ENCODE data around the gene MCMBP. TPM values are rescaled to one million over a fixed set of nuclear protein-coding genes. Genes with fewer than 3 reads are reported as not detected.

MCMBP gene
- total RNA-seq, 1 donor from 2014 or later = 53.0 TPM

- H3K9me3 ChIP-seq = no peaks in the 10 kb centered on the region
- intact Hi-C loops (cut with DNase I) = no loop called here
- H3K4me1 ChIP-seq = no peaks in the 10 kb centered on the region
- H3K27ac ChIP-seq = no peak overlapping the region
- no peak overlapping the region for H3K4me3 ChIP-seq
- no peaks in the 10 kb centered on the region for H3K27me3 ChIP-seq
- H3K36me3 ChIP-seq = no peaks in the 10 kb centered on the region
- no peak for TF ChIP-seq POLR2AphosphoS5 (IDR thresholded peaks at IDR 0.05; ENCODE audit: insufficient read depth in 1 of 2, low read depth in 1 of 2)
- TF ChIP-seq, protein P1, sequence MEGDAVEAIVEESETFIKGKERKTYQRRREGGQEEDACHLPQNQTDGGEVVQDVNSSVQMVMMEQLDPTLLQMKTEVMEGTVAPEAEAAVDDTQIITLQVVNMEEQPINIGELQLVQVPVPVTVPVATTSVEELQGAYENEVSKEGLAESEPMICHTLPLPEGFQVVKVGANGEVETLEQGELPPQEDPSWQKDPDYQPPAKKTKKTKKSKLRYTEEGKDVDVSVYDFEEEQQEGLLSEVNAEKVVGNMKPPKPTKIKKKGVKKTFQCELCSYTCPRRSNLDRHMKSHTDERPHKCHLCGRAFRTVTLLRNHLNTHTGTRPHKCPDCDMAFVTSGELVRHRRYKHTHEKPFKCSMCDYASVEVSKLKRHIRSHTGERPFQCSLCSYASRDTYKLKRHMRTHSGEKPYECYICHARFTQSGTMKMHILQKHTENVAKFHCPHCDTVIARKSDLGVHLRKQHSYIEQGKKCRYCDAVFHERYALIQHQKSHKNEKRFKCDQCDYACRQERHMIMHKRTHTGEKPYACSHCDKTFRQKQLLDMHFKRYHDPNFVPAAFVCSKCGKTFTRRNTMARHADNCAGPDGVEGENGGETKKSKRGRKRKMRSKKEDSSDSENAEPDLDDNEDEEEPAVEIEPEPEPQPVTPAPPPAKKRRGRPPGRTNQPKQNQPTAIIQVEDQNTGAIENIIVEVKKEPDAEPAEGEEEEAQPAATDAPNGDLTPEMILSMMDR (IDR thresholded peaks at IDR 0.05) = no peak
- TF ChIP-seq POLR2A (IDR thresholded peaks at IDR 0.05) = no peak
- DNase-seq (ENCODE audit: extremely low spot score in 2 of 2) = no peak
These were observed 60.0 kb downstream of the MCMBP start for GRCh38 chr10:119812684-119813083.

- no peak overlapping the region for H3K4me3 ChIP-seq
- no peaks in the 10 kb centered on the region for H3K27me3 ChIP-seq
- no peaks in the 10 kb centered on the region for H3K36me3 ChIP-seq
- no peak overlapping the region for H3K27ac ChIP-seq
- no peak for TF ChIP-seq POLR2A (IDR thresholded peaks at IDR 0.05)
- TF ChIP-seq, protein P1 (IDR thresholded peaks at IDR 0.05) = no peak
- DNase-seq (ENCODE audit: extremely low spot score in 2 of 2) = no peak
- no peaks in the 10 kb centered on the region for H3K4me1 ChIP-seq
- H3K9me3 ChIP-seq = no peaks in the 10 kb centered on the region
- intact Hi-C loops (cut with DNase I) = no loop called here
These were observed 61.5 kb downstream of the MCMBP start for GRCh38 chr10:119811122-119811521.

GRCh38 chr10:119807960-119808697, 64.5 kb downstream of the MCMBP start:
- TF ChIP-seq, protein P1 (IDR thresholded peaks at IDR 0.05) = no peak
- TF ChIP-seq POLR2AphosphoS5 (IDR thresholded peaks at IDR 0.05; ENCODE audit: insufficient read depth in 1 of 2, low read depth in 1 of 2) (no peak), POLR2A (IDR thresholded peaks at IDR 0.05) (no peak)
- Histone ChIP-seq H3K27me3 (no peaks in the 10 kb centered on the region), H3K36me3 (peaks cover 0 to 11% of the 10 kb centered on the region in 2 donors), H3K9me3 (no peaks in the 10 kb centered on the region), H3K4me1 (no peaks in the 10 kb centered on the region), H3K4me3 (no peak overlapping the region), H3K27ac (no peak overlapping the region)
- DNase-seq (ENCODE audit: extremely low spot score in 2 of 2) = no peak
- intact Hi-C loops (cut with DNase I) = no loop called here

DNA sequence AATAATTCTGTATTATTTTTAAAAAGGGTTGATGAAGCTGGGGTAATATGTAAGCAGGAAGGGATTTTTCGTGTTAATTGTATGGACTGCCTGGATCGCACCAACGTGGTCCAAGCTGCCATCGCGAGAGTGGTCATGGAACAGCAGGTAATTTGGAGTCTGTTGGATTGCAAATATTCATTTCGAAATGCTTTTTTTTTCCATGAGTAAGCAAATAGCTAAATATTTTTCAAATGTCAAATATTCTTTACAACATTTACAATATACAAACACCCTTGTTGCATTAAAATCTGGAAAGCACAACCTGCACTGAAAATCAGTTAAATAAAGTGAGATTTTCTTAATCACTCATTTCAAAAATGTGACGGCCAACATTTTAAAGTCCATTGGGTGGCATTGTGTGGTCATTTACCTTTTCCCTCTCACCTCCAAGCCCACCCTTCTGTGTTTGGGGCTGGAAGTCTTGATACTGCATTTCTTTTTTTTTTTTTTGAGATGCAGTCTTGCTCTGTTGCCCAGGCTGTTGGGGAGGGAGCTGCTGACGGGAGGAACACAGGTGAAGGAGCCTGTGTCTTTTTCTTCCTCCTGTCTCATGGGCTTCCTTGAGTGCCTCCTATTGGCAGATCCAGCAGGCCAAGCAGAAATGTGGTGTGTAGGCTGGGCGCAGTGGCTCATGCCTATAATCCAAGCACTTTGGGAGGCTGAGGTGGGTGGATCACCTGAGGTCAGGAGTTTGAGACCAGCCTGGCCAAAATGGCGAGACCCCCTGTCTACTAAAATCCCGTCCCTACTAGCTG, 66.1 kb downstream of the MCMBP start:
- no peaks in the 10 kb centered on the region for H3K4me1 ChIP-seq
- DNase-seq (ENCODE audit: extremely low spot score in 2 of 2) = no peak
- TF ChIP-seq POLR2AphosphoS5 (IDR thresholded peaks at IDR 0.05; ENCODE audit: insufficient read depth in 1 of 2, low read depth in 1 of 2) = no peak
- TF ChIP-seq, protein P1 (IDR thresholded peaks at IDR 0.05) = no peak

More for the DNA sequence above, 66.1 kb downstream of the MCMBP start:
- H3K36me3 ChIP-seq = peaks cover 0 to 11% of the 10 kb centered on the region in 2 donors
- no peaks in the 10 kb centered on the region for H3K27me3 ChIP-seq
- H3K4me3 ChIP-seq = no peak overlapping the region
- no peaks in the 10 kb centered on the region for H3K9me3 ChIP-seq
- intact Hi-C loops (cut with DNase I) = no loop called here
- H3K27ac ChIP-seq = no peak overlapping the region

Data from vagina (tissue), 2 donors.